Measurements from ENCODE around the gene MYO1C.

GRCh38 chr17:1446201-1446600, 46.3 kb downstream of the MYO1C start:
- TF ChIP-seq ZNF423 (CRISPR knock-in tag; IDR thresholded peaks at IDR 0.05) (no peak), NFYB (CRISPR knock-in tag; conservative IDR thresholded peaks at IDR 0.05; ENCODE audit: low read depth) (no peak), NR3C1 (CRISPR knock-in tag; conservative IDR thresholded peaks at IDR 0.05; ENCODE audit: low read depth) (no peak), CTCF (IDR thresholded peaks at IDR 0.05) (no peak), CREB1 (CRISPR knock-in tag; IDR thresholded peaks at IDR 0.05) (no peak), KAT7 (CRISPR knock-in tag; IDR thresholded peaks at IDR 0.05; ENCODE audit: borderline replicate concordance) (no peak), TEAD4 (CRISPR knock-in tag; IDR thresholded peaks at IDR 0.05) (no peak)
- TF ChIP-seq, protein P1, sequence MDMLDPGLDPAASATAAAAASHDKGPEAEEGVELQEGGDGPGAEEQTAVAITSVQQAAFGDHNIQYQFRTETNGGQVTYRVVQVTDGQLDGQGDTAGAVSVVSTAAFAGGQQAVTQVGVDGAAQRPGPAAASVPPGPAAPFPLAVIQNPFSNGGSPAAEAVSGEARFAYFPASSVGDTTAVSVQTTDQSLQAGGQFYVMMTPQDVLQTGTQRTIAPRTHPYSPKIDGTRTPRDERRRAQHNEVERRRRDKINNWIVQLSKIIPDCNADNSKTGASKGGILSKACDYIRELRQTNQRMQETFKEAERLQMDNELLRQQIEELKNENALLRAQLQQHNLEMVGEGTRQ (CRISPR knock-in tag; IDR thresholded peaks at IDR 0.05), result no peak
- TF ChIP-seq, protein P2, sequence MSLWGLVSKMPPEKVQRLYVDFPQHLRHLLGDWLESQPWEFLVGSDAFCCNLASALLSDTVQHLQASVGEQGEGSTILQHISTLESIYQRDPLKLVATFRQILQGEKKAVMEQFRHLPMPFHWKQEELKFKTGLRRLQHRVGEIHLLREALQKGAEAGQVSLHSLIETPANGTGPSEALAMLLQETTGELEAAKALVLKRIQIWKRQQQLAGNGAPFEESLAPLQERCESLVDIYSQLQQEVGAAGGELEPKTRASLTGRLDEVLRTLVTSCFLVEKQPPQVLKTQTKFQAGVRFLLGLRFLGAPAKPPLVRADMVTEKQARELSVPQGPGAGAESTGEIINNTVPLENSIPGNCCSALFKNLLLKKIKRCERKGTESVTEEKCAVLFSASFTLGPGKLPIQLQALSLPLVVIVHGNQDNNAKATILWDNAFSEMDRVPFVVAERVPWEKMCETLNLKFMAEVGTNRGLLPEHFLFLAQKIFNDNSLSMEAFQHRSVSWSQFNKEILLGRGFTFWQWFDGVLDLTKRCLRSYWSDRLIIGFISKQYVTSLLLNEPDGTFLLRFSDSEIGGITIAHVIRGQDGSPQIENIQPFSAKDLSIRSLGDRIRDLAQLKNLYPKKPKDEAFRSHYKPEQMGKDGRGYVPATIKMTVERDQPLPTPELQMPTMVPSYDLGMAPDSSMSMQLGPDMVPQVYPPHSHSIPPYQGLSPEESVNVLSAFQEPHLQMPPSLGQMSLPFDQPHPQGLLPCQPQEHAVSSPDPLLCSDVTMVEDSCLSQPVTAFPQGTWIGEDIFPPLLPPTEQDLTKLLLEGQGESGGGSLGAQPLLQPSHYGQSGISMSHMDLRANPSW (CRISPR knock-in tag; conservative IDR thresholded peaks at IDR 0.05; ENCODE audit: low read depth), result no peak

All from WTC11 (cell line).